Skin epidermis (tissue), 12 donors: Measurements from ENCODE around the gene CRYBG2.
"Not testable (repeated sequence)": the region's sequence is repeated elsewhere in the genome, so short reads cannot be mapped to it uniquely, and the experiment has no call there.

Experiments
- H3K27ac ChIP-seq, 21 experiments: fragments of 200-600 bp; sonication (generic) in 11 of 21; one replicate each; pipeline ENCODE4 v1.5.0; 2020; ENCODE audit warnings: mild to moderate bottlenecking in 3 of 21, inconsistent platforms in 2 of 21, moderate library complexity in 2 of 21
- H3K4me3 ChIP-seq, 7 experiments: fragments of 200-600 bp; sonication (generic) in 2 of 7; one replicate each; pipeline ENCODE4 v1.5.0; 2020; ENCODE audit warnings: inconsistent platforms in 2 of 7, mild to moderate bottlenecking in 2 of 7, moderate library complexity in 1 of 7

Gene CRYBG2

DNA sequence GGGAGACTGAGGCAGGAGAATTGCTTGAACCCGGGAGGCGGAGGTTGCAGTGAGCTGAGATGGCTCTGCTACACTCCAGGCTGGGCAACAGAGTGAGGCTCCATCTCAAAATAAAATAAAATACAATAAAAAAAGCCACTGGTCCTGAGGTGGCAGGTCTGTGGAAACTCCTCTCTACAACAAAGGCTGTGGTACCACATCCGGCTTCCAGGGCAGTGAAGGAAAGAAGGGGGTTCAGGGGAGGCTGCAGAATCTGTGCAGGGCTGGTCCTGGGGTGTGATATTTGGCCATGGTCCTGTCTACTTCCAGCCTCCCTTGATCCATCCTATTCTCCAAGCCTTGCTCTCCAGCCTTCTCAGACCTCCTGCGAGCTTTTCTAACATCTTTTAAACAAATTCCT, 19.4 kb upstream of the CRYBG2 start:
- peak overlapping the region in 7 of 21 experiments; percentile 2 to 87 (median 66) for H3K27ac ChIP-seq

DNA sequence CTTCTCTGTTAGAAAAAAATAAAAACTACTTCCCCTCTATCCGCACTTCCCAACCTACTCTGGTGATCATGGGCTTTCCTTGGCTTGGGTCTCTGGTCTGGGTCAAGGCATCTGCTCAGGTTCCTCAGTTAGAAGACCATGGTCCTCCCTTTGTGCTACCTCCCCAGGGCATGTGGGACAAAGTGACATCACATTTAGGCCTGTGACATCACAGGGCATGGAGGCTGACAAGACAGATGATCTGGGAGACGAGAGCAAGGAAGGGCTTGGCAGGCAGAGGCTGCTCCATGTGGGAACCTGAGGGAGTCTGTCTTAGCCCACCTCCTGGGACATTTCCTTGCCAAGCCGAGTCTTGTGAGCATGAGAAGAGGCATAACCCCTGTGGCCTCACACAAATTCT, 18.7 kb upstream of the CRYBG2 start, which contains the start of gene ZNF683:
TSS of gene ZNF683 (minus strand) at position 140 of the 400 bp plus-strand sequence. CDS start 4,179 bp downstream, outside the sequence.
- H3K4me3 ChIP-seq = not testable (repeated sequence)
- peak within 1 kb of the TSS in 8 of 21 experiments; percentile 5 to 87 (median 57) for H3K27ac ChIP-seq

More for the DNA sequence above, 19.4 kb upstream of the CRYBG2 start:
- no peak overlapping the region for H3K4me3 ChIP-seq

DNA sequence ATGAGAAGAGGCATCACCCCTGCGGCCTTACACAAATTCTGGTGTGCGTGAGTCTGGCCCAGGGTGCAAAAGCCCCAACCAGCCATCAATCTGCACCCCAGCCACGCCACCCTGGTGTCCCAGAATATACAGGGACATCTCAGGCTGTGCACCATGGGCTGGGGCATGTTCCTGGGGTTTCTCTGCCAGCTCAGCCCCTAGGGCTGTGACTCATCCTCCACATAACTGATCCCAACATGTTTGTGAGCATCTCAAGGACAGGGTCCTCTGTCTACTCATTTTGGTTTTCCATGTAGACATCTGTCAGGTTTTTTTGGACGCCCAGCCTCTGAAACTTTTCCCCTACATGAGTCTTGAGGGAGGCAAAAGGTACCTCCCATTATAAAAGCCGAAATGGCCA, 18.1 kb upstream of the CRYBG2 start:
- Histone ChIP-seq H3K27ac (peak overlapping the region in 7 of 21 experiments; percentile 3 to 87 (median 66)), H3K4me3 (no peak overlapping the region)

DNA sequence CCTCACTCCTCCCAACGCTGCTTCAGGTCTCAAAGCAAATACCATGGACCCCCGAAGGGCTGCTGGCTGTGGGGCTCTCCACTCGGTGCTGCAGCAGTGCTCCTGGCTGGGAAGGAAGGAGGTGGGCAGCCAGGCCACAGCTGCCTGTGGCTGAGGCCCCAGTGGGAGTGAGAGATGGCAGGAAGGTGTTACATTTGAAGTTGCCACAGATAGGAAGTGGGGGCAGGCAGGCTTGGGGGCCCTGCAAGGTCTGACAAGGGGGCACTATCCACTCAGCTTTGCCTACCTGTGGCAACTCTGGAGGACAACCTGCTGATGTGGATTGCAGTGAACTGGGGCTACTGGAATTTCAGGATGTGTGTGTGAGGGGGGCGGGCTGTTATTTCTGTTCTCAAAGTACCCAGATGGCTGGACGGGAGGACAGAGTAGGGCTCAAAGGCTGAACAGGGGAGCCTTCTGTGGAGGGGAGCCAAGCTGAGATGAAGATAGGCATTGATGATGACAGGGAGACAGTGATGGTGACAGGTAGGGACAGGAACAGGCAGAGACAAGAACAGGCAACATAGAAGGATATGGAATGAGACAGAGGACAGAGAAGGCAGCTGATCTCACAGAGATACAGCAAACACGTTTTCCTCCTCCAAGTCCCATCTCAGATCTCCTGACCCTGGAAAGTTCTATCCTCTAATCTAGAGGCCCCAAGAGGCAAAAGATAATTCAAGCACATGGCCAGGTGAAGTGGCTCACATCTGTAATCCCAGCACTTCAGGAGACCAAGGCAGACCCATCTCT, 16.9 kb upstream of the CRYBG2 start:
- Histone ChIP-seq H3K4me3 (no peak overlapping the region), H3K27ac (peak overlapping the region in 5 of 21 experiments; percentile 21 to 87 (median 59))

DNA sequence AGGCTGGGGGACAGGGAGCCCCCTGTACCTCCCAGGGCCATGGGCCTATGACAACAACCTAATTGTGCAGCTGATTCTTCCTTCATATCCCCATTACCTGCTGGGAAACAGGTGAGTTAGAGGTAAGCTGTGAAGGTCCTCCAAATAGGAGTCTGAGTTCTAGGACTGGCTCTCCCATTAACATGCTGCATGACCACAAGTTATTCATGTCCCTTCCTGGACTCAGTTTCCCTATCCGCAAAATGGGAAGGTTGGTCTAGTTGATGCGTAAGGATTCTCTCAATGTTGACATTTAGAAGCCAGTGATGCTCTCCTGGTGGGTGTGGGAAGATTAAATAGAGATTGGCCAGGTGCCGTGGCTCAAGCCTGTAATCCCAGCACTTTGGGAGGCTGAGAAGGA, 14.6 kb upstream of the CRYBG2 start:
- H3K27ac ChIP-seq = no peak overlapping the region
- no peak overlapping the region for H3K4me3 ChIP-seq

DNA sequence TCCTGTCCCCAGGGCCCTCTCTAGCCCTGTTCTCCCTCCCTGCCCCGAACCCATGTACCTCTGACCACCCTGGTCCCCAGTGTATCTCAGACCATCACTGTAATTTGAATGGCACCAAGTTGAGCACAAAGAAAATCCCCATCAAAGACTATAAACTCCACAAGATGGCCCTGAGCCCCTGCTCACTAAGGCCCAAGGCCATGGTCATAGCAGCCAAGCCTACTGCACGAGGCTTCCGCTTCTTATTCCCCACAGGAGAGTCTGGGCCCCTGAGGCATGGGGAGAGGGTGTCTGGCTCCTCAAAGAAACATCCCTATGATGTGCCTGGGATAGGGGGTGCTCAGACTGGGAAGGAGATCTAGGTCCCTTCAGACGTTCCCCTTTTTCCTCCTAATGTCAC, 14.1 kb upstream of the CRYBG2 start:
- H3K4me3 ChIP-seq = no peak overlapping the region
- H3K27ac ChIP-seq = no peak overlapping the region

DNA sequence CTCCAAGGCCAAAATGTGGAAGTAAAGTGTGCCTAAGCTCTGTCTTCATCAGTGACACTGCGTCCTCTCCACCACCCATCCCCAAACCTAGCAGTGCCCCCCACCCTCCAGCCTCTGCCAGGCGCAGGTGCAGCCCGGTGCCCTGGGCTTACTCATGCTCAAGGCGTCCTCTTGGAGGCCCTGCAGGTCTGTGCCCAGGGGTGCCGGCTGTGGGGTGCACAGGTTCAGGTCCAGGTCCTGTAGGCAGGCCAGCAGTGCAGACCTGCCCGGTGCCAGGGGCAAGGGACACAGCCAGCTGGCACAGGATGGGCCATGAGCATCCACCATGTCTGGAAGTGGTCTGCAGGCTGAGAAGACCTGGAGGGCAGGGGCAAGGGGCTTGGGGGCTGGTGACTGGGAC, 13.5 kb upstream of the CRYBG2 start:
- Histone ChIP-seq H3K4me3 (no peak overlapping the region), H3K27ac (no peak overlapping the region)

DNA sequence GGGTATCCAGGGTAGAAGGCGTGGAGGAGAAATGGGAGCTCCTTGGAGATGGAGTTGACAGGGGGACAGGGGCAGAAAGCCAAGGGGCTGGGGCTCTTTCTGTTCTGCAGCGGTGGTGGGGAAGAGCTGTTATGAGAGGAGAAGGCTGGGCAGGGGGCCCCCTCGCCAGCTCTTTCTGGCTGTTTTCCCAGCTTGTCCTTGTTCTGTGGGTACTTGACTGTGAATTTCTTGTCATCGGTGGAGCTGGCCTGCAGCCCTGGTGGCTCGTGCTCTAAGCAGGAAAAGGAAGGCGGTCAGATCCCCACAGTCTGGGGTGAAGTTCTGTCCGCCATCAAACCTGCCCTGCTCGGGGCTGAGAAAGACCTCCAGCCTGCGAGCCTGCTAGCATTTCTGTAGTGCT, 11.0 kb upstream of the CRYBG2 start:
- H3K4me3 ChIP-seq = no peak overlapping the region
- no peak overlapping the region for H3K27ac ChIP-seq

DNA sequence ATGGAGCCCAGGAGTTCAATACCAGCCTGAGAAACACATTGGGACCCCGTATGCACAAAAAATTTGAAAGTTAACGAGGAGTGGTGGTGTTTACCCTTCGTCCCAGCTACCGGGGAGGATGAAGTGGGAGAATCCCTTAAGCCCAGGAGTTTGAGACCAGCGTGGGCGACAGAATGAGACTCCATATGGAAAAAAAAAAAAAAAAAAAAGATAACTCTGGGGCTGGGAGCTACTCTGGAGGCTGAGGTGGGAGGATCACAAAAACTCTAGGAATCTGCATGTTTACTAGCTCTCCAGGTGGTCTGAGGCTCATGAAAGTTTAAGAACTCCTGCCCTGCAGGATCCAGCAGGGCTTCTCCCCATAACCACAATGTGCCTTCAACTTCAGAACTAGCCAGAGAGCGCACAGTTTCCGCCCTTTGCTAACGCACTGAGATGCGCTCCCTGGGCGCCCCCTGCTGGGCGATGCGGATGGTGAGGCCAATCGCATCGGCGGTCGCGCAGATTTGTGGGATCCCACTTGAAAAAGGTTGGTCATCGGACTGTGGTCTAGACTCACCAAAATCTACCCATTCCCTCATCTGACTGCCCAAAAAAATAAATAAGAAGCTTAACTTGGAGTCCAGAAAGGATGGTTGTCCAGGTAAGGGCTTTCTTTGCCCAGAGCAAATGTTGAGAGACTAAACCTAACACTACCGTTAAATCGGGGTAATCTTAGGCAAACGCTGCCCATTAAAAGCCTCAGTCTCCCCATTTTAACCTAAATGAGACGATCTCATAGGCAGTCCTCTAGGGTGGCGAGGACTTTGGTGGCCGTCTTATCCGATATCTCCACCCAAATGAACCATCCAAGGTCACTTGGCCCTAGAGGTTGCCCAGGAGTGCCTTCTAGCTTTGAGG, 9.9 kb upstream of the CRYBG2 start:
- H3K4me3 ChIP-seq = no peak overlapping the region
- H3K27ac ChIP-seq = no peak overlapping the region

DNA sequence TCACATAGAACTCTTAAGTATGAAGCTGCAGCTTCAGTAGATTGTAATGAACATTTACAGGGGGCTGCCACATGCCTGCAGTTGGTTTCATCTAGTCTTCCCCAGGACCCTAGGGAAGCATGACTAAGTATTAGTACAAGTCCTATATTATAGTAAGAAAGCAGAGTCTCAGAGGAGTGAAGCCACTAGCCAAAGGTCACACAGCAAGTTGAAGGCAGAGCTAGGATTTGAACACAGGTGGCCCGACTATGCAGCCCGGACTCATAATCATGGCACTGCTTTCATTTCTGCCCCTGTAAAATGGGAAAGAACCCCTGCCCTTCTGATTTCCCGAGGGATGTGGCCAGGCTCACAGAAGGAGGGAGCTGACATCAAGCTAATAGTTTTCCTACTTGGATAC, 8.4 kb upstream of the CRYBG2 start:
- H3K27ac ChIP-seq = no peak overlapping the region
- H3K4me3 ChIP-seq = no peak overlapping the region

DNA sequence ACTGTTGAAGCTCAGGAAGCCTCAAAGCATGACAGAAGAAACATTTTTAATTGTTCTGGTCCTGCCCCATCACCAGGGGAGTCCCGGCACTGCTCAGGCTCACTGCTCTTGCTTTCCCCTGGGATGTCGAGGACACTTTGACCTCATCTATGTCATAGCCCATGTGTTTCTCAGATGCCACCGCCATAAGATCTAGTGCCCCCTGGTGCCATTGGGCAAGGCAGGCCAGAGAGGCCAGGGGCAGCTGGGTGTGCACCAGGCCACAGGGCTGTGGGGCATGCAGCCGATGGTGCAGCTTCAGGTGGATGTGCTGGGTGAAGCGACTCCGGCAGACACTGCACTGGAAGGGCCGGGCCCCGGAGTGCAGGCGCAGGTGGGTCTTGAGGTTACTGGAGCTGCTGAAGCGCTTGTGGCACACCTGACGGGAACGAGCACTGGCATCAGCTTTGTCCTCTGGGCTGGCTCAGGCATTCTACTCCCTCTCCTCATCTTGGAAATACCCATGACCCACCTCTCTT, 7.7 kb upstream of the CRYBG2 start:
- Histone ChIP-seq H3K4me3 (no peak overlapping the region), H3K27ac (no peak overlapping the region)

DNA sequence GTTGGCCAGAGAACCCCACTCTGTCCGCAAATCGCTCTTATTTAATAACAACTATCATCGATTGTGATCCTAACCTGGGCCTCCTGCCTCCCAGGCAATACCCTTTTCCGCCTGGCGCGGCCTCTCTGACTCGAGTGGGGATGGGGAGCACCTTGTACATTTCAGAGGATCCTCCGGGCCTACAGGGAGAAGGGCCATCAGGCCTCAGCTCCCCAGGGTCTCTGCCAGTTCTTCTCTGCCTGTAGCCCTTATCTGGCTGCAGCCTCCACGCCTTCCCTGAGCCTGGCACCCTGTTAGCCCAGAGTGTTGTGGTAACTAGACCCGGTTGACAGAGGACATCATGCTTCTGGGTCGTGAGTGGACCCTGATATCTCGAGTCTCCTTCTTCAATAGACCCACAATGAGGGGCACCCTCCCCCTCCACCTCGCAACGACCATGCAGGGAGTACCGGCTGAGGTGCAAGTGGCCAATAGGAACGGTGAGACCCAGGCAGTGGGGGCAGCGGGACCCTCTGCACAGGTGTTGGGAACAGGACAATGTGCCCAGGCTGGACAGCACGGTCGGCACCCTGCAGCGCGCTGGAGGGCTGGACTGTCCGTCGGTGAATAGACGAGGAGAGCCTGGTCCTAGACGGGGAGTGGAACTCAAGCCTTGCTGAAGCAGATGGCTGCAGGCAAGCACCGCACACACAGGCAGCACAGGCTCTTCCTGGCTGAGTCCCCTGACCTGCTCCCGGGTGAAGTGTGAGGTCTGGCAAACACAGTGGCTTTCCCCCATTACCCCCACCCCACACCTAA, 7.1 kb upstream of the CRYBG2 start:
- H3K4me3 ChIP-seq = peak overlapping the region in 4 of 7 experiments; percentile 9 to 35 (median 20)
- no peak overlapping the region for H3K27ac ChIP-seq

DNA sequence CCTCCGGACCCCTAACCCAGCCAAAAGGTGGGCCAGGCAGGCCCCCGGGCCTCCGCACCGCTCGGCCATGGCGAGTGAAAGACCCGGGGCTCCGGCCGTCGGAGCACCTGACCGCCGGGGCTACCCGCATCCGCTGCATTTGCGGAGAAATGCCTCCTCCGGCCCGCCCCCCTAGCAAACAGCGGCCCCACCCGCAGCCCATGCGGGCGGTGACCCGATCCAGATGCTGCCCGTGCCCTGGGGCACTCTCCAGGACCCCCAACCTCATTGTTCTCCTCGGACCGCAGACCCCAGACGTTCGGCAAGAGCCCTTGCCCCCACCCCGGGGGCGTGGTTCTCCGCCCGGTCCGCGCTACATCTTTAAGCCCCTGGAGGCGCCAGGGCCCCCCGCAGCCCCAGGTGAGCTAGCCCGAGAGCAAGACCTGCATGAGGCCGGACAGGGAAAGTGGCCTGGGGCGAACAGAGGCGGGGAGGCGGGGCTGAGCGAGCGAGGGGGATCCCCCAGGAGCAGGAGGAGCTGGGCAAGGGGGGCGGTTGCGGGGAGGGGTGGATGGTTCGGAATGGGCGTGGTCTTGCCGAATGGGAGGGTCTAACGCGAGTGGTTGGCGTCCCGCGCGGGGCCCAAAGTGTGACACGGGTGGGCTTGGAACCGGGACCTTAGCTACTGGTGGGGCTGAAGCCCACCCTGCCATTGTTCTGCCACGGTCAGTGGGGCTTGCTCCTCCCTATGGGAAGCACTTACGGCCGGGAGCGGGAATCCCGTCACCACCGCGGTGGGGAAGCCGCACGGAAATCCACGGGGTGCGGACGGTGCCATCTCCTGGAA, 6.3 kb upstream of the CRYBG2 start:
- Histone ChIP-seq H3K4me3 (peak overlapping the region; percentile 7 to 35 (median 14)), H3K27ac (peak overlapping the region in 7 of 21 experiments; percentile 9 to 72 (median 46))

DNA sequence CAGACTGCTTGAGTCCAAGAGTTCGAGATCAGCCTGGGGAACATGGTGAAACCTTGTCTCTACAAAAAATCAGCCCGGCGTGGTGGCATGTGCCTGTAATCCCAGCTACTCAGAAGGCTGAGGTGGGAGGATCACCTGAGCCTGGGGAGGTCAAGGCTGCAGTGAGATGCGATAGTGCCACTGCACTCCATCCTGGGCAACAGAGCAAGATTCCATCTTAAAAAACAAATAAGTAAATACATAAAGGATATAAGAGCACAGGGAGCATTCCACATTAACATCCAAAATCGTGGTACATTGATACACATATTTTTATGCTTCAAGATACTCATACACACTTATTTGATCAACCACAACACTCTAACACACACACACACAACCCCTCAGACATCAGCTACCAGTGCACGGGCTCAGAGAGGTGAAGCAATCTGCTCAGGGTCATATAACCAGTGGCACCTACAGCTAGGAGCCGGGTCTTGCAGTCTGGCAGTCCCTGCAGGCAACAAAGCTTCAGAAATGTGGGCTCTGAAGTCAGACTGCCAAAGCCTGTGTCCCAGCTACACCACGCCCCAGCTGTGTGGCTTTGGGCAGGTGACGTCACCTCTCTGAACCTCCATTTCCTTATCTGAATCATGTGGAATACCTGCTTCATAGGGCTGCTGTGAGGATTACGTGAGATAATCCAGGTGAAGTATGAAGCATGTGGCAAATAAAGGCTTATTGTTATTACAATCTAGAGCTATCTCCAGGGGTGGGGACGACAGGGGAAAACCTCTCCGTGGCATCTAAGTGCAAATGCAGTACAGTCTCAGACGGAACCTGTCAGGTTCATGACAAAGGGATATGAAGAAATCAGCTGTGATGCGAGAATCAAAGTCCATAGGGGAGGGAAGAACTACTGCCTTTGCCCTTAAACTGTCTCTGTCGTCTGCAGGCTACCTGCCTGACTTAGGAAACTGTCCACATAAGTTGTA, 4.8 kb upstream of the CRYBG2 start:
- peak overlapping the region in 14 of 21 experiments; percentile 5 to 72 (median 47) for H3K27ac ChIP-seq
- no peak overlapping the region for H3K4me3 ChIP-seq

DNA sequence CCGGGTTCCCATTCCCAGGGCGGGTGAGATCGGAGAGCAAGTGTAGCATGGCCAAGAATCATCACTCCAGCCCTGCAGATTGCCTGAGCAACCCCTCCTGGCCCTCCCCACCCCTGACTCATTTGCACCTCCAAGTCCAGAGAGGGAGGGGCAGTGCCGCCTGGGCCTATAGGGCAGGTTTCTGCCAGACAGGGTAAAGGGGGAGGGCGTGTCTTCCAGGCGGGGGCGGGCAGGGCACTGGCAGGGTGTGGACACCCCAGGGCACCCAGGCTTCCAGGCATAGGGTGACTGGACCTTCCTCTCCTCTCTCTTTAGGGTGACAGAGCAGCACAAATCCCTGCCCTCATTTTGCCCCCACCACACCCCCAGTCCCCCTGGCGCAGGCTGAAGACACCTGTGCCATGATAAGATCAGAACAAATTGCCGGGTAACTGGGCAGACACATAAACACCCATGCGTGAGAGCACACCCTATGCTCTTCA, 3.2 kb upstream of the CRYBG2 start:
- H3K27ac ChIP-seq = peak overlapping the region in 12 of 21 experiments; percentile 16 to 68 (median 45)
- no peak overlapping the region for H3K4me3 ChIP-seq

DNA sequence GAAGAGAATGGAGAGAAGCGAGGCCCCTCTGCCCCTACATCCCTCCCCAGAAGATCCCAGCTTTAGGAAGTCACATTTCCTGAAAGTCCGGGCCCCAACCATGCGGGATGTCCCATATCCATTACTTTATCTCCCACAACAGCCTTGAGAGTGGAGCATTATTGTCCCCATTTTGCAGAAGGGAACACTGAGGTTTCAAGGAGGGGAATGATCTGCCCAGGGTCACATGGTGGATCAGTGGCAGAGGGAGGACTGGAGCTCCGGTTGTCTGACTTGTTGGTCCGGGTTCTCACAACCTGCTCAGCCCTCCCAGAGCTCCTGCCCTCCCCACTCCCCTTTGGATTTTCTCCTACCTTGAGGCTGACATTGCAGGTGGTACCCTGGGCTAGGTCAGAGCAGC, 2.2 kb upstream of the CRYBG2 start:
- H3K4me3 ChIP-seq = no peak overlapping the region
- H3K27ac ChIP-seq = peak overlapping the region in 11 of 21 experiments; percentile 16 to 68 (median 37)

DNA sequence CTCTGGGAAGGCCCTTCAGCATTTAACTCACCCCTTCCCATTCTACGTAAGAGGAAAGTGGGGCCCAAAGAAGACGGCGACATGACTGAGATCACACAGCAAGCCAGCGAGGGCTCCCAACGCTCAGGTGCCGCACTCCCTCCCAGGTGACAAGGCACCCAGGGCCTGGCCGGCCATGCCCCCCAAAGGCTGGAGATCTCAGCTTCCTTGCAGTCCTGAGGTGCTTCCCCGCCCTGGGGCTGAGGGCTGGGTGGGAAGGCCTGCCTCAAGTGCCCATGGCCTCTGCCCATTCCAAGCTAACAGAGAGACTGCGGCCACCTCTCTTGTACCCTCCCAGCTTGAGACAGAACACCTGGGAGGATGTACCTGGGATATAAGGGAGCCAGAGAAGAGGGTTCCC, 1.0 kb upstream of the CRYBG2 start:
- H3K4me3 ChIP-seq = no peak overlapping the region
- peak overlapping the region in 7 of 21 experiments; percentile 39 to 87 (median 57) for H3K27ac ChIP-seq
